GM18505 (cell line): Measurements from ENCODE around the gene MBD5.

Experiments used
- ATAC-seq: cut with Tn5 transposase; IDR thresholded peaks from one replicate; pipeline ENCODE4 v1.9.1; 2021; ENCODE audit not compliant: unreplicated experiment
- POLR2A ChIP-seq: IDR thresholded peaks from 4 replicates; pipeline ENCODE4 v1.6.1; 2011; ENCODE audit warnings: borderline replicate concordance; ENCODE audit not compliant: insufficient read depth, insufficient read length; ENCODE audit errors: extremely low read depth

The MBD5 gene

GRCh38 chr2:148461876-148462275 is 441.0 kb downstream of the MBD5 start:
- no peak for ATAC-seq
- TF ChIP-seq POLR2A, result no peak

DNA sequence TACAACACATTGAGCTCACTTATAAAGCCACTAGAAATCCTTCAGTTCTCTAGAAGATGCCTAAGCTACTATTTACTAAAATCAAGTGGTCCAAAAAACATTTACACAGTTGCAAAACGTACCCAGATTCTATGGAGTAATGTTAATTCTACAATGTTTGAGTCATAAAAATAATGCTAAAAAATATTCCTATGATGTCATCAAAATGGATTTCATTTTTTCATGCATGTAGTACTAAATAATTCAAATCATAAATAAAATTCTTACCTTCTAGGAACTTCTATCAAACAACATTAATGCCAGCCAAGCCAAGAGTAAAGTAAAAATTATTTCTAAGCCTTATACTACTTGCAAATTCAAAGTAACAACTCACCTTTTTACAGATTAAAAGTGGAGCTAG is 454.7 kb downstream of the MBD5 start:
- no peak for ATAC-seq
- TF ChIP-seq POLR2A, result no peak

- ATAC-seq, result no peak
- no peak for TF ChIP-seq POLR2A
Observed at GRCh38 chr2:148479398-148479797, 458.5 kb downstream of the MBD5 start.

- ATAC-seq, result no peak
- no peak for TF ChIP-seq POLR2A
Observed at GRCh38 chr2:148483665-148484064, 462.8 kb downstream of the MBD5 start.

GRCh38 chr2:148484066-148484465 is 463.2 kb downstream of the MBD5 start:
- no peak for TF ChIP-seq POLR2A
- ATAC-seq, result no peak

- ATAC-seq, result no peak
- no peak for TF ChIP-seq POLR2A
Observed at GRCh38 chr2:148486655-148487054, 465.8 kb downstream of the MBD5 start.

DNA sequence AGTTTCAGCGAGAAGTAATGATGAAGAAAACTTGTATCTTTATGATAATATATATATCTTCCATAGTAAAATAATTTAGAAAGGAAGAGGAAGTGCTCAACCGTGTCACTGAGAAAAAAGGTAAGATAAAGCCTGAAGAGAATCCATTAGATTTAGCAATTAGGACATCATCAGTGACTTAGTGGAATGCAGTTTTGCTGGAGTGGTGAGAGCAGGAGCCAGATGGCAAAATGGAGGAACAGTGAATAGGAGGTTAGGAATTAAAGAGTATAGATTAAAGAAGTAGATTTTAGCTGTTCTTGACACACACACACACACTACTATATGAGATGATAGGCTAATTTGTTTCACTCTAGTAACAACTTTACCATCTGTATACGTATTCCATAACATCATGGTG is 466.5 kb downstream of the MBD5 start:
- ATAC-seq, result no peak
- no peak for TF ChIP-seq POLR2A

DNA sequence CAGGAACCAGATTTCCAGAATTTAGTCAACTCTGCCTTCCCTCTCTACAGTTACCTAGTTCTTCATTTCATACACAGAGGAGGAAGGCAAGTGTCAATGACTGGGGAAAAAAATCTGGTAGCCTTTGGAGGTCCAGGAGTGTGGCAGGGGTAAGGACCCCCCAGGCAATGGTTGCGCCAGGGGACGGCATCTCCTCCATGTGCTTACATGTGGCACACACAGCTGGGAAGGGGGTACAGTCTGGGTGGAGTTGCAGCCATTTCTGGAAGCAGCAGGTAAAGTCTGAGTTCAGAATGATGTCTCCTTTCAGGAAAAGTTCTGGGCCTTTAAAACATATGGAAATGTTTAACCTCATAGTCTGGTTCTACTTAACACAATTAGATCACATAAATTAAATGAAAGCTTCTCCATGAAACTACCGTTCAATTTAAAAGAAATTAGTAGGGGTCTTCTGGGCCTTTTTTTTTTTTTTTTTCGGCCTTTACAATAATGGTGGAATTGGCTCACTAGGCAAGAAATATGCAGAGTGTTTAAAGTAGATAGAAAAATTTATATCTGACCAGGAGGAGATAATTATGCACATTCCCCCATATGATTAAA is 470.0 kb downstream of the MBD5 start:
- ATAC-seq, result no peak
- no peak for TF ChIP-seq POLR2A

GRCh38 chr2:148493822-148494563 is 473.1 kb downstream of the MBD5 start:
- no peak for TF ChIP-seq POLR2A
- peak; percentile 59 for ATAC-seq

GRCh38 chr2:148495586-148495985 is 474.7 kb downstream of the MBD5 start:
- TF ChIP-seq POLR2A, result no peak
- ATAC-seq, result no peak

DNA sequence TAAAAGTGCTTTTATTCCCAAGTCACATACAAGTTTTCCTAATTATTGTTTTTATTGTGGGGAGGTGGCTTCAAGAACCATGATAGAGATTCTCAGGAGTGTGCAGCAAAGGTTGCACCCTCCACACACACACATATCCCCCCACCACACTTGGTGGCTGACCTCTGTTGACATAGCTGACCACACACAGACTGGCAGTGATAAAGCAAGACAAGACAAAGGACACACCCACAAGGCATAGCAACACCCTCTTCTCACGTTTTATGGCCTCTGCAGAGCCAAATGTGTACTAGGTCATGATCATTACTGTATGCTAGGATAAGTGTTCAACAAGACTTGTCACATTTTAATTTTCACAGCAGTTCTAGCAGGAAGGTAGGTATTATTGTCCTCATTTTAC is 480.7 kb downstream of the MBD5 start:
- no peak for ATAC-seq
- TF ChIP-seq POLR2A, result no peak

DNA sequence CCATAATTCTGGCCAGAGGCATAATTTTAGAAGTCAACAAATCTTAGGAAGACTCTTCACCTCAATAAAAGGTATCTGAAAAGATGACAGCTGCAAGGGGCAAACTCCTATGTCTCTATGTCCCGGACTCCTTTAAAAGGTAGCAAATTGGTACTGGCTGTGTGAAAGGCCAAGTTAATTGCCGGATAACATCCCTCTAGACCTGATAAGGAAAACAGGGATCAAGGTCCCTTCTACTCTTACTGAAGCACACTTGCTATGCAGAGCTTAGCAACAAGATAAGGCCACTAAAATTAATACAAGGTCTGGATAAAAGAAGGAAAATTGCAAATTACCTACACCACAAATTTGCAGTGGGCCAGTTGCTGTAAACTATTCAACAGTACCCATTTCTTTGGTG is 482.6 kb downstream of the MBD5 start:
- no peak for TF ChIP-seq POLR2A
- ATAC-seq, result no peak

GRCh38 chr2:148507970-148508369 is 487.1 kb downstream of the MBD5 start:
- no peak for ATAC-seq
- TF ChIP-seq POLR2A, result no peak

DNA sequence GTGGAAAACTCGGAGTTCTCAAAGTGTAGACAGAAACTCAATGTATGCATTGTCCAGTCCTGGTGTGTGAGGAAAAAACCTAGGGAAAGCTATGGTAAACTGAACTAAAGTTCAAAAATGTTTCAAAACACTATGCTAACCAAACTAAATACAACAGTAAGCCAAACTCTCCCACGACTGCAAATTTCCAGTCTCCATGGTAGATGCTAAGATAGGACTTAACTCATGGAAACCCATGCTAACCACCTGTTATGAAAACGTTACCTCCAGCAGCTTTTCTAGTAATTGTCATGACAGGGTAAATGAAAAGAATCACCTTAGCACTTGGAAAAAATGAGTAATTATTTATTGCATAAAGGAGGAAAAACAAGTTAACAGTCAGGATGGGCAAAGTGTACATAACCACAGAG is 488.0 kb downstream of the MBD5 start:
- no peak for ATAC-seq
- no peak for TF ChIP-seq POLR2A
